GM23338 (cell line): ENCODE results near the gene NDOR1. TPM values are rescaled to one million over a fixed set of nuclear protein-coding genes. Genes with fewer than 3 reads are reported as not detected.

Source experiments
- ATAC-seq: fragments of 200-7000 bp; cut with Tn5 transposase; 3 replicates; pipeline ENCODE4 v1.9.1; 2020
- DNase-seq: peaks from one replicate; pipeline ENCODE4 v3.0.0-alpha.2; 2015; ENCODE audit warnings: low spot score
- H2AFZ ChIP-seq: fragments of 200-600 bp; sonication (generic); 2 replicates; pipeline ENCODE4 v1.8.0; 2016; ENCODE audit warnings: antibody characterized with exemption, mild to moderate bottlenecking, moderate library complexity
- H3F3A ChIP-seq: fragments of 200-600 bp; sonication (generic); replicated peaks from 2 replicates; pipeline ENCODE4 v1.8.0; 2017; ENCODE audit warnings: antibody characterized with exemption, mixed run types, low read depth
- H3K27ac ChIP-seq: fragments of 200-600 bp; sonication (generic); 2 replicates; pipeline ENCODE4 v1.6.1; 2016; ENCODE audit warnings: low read depth
- H3K27me3 ChIP-seq: fragments of 200-600 bp; sonication (generic); 2 replicates; pipeline ENCODE4 v1.8.0; 2016; ENCODE audit warnings: mild to moderate bottlenecking, mixed run types, moderate library complexity; ENCODE audit not compliant: insufficient read depth
- H3K36me3 ChIP-seq: fragments of 200-600 bp; sonication (generic); 2 replicates; pipeline ENCODE4 v1.8.0; 2016; ENCODE audit warnings: mild to moderate bottlenecking; ENCODE audit not compliant: insufficient read depth
- H3K4me1 ChIP-seq: fragments of 200-600 bp; sonication (generic); 2 replicates; pipeline ENCODE4 v1.8.0; 2016; ENCODE audit warnings: mild to moderate bottlenecking, moderate library complexity; ENCODE audit not compliant: insufficient read depth
- H3K4me2 ChIP-seq: fragments of 200-600 bp; sonication (generic); 2 replicates; pipeline ENCODE4 v1.7.1; 2017; ENCODE audit warnings: mixed run types
- H3K4me3 ChIP-seq: fragments of 200-600 bp; sonication (generic); 2 replicates; pipeline ENCODE4 v1.6.1; 2016; ENCODE audit warnings: mixed run types
- H3K79me2 ChIP-seq: fragments of 200-600 bp; sonication (generic); replicated peaks from 2 replicates; pipeline ENCODE4 v1.8.0; 2017; ENCODE audit warnings: mild to moderate bottlenecking; ENCODE audit not compliant: insufficient read depth
- H3K9me2 ChIP-seq: fragments of 200-600 bp; sonication (generic); 2 replicates; pipeline ENCODE4 v1.8.0; 2017; ENCODE audit not compliant: insufficient read depth
- H4K20me1 ChIP-seq: fragments of 200-600 bp; sonication (generic); replicated peaks from 2 replicates; pipeline ENCODE4 v1.8.0; 2017; ENCODE audit warnings: mild to moderate bottlenecking; ENCODE audit not compliant: insufficient read depth
- H3K27ac Mint-ChIP-seq: 2 replicates; pipeline ENCODE4 v1.8.0; 2020; ENCODE audit warnings: inconsistent platforms, mild to moderate bottlenecking, moderate library complexity, mixed read lengths
- H3K27me3 Mint-ChIP-seq: 3 replicates; pipeline ENCODE4 v1.8.0; 2022; ENCODE audit warnings: low read depth, mild to moderate bottlenecking, moderate library complexity, mixed read lengths, inconsistent platforms; ENCODE audit not compliant: insufficient read depth, poor library complexity
- H3K36me3 Mint-ChIP-seq: 3 replicates; pipeline ENCODE4 v1.8.0; 2021; ENCODE audit warnings: low read depth, mild to moderate bottlenecking, inconsistent platforms, moderate library complexity, mixed read lengths
- H3K4me1 Mint-ChIP-seq: 3 replicates; pipeline ENCODE4 v1.8.0; 2020; ENCODE audit warnings: mild to moderate bottlenecking, inconsistent platforms, mixed read lengths
- H3K4me3 Mint-ChIP-seq: 3 replicates; pipeline ENCODE4 v1.8.0; 2021; ENCODE audit warnings: moderate library complexity, mild to moderate bottlenecking, inconsistent platforms, mixed read lengths
- H3K9me3 Mint-ChIP-seq: 3 replicates; pipeline ENCODE4 v1.8.0; 2020; ENCODE audit warnings: moderate library complexity, mild to moderate bottlenecking, inconsistent platforms, mixed read lengths
- CREB1 ChIP-seq: fragments of 250-450 bp; sonication (Bioruptor Pico); IDR thresholded peaks from 2 replicates; pipeline ENCODE4 v1.5.0; 2020; ENCODE audit warnings: low read depth, mild to moderate bottlenecking, moderate library complexity
- EZH2phosphoT487 ChIP-seq: fragments of 200-600 bp; sonication (generic); IDR thresholded peaks from one replicate; pipeline ENCODE4 v1.8.1; 2018; ENCODE audit warnings: antibody characterized with exemption; ENCODE audit not compliant: unreplicated experiment
- POLR2AphosphoS5 ChIP-seq: IDR thresholded peaks from 2 replicates; pipeline ENCODE4 v1.6.1; 2016; ENCODE audit warnings: antibody characterized with exemption, low read depth
- ZNF331 ChIP-seq: fragments of 250-450 bp; sonication (Bioruptor Pico); IDR thresholded peaks from 2 replicates; pipeline ENCODE4 v1.5.0; 2020; ENCODE audit warnings: low read depth, mild to moderate bottlenecking, moderate library complexity
- ZNF462 ChIP-seq: fragments of 250-450 bp; sonication (Bioruptor Pico); IDR thresholded peaks from 2 replicates; pipeline ENCODE4 v1.5.0; 2020; ENCODE audit warnings: mild to moderate bottlenecking, moderate library complexity
- polyA plus RNA-seq: library from polyadenylated mRNA; unstranded; fragments of >200 nt; fragmentation: Nextera tagmentation; extraction: Ambion mirVana; gene quantifications from 2 replicates; pipeline ENCODE4 v1.2.1, GENCODE V29; 2016
- total RNA-seq: library from RNA; depleted of rRNA; stranded (reverse); fragments of >200 nt; shearing (Covaris generic); gene quantifications from 2 replicates; pipeline ENCODE4 v1.2.3, GENCODE V29; 2014
- TF ChIP-seq, protein P1 (sequence below), 2 experiments: fragments of 200-600 bp in 1 of 2; sonication (generic) in 1 of 2; conservative IDR thresholded peaks; 2 replicates each; pipeline versions ENCODE4 v1.5.1 to v1.6.1; 2016 to 2017; ENCODE audit warnings: antibody characterized with exemption in 2 of 2, low read depth in 2 of 2, mild to moderate bottlenecking in 2 of 2, moderate library complexity in 1 of 2

NDOR1 gene
- total and polyA plus RNA-seq, 2 experiments from 2014 or later, result 19.4 to 38.1 TPM

GRCh38 chr9:137215196-137215986 is 9.9 kb downstream of the NDOR1 start (continued):
- no peak for TF ChIP-seq ZNF462 (CRISPR knock-in tag)
- TF ChIP-seq EZH2phosphoT487, result no peak
- TF ChIP-seq ZNF331, result no peak
- TF ChIP-seq CREB1 (CRISPR knock-in tag), result no peak
- TF ChIP-seq POLR2AphosphoS5, result no peak

GRCh38 chr9:137216188-137216965 is 10.9 kb downstream of the NDOR1 start:
- H3K27me3 ChIP-seq, result no peaks in the 10 kb centered on the region
- no peak overlapping the region for H3K27ac Mint-ChIP-seq
- H3K9me2 ChIP-seq, result no peaks in the 10 kb centered on the region
- 0 out of 2 replicates have a peak, but pooled peaks cover 3% of the 10 kb centered on the region for H3K4me1 ChIP-seq
- H4K20me1 ChIP-seq, result no peaks in the 10 kb centered on the region; the same call in 1 of the 2 replicates
- ATAC-seq, result no peak
- 0 out of 2 replicates have a peak, but pooled peaks cover 3% of the 10 kb centered on the region for H3F3A ChIP-seq
- no peaks in the 10 kb centered on the region for H3K79me2 ChIP-seq
- peaks cover 7% of the 10 kb centered on the region; the same call in 2 of the 3 replicates for H3K4me1 Mint-ChIP-seq
- no peak overlapping the region for H2AFZ ChIP-seq
- no peak overlapping the region for H3K4me3 ChIP-seq
- no peaks in the 10 kb centered on the region for H3K36me3 ChIP-seq
- H3K9me3 Mint-ChIP-seq, result no peaks in the 10 kb centered on the region
- no peak overlapping the region for H3K4me3 Mint-ChIP-seq
- no peaks in the 10 kb centered on the region for H3K27me3 Mint-ChIP-seq
- H3K4me2 ChIP-seq, result no peak overlapping the region
- H3K36me3 Mint-ChIP-seq, result no peaks in the 10 kb centered on the region; the same call in 1 of the 3 replicates
- no peak for DNase-seq
- no peak overlapping the region for H3K27ac ChIP-seq
- TF ChIP-seq, protein P1, sequence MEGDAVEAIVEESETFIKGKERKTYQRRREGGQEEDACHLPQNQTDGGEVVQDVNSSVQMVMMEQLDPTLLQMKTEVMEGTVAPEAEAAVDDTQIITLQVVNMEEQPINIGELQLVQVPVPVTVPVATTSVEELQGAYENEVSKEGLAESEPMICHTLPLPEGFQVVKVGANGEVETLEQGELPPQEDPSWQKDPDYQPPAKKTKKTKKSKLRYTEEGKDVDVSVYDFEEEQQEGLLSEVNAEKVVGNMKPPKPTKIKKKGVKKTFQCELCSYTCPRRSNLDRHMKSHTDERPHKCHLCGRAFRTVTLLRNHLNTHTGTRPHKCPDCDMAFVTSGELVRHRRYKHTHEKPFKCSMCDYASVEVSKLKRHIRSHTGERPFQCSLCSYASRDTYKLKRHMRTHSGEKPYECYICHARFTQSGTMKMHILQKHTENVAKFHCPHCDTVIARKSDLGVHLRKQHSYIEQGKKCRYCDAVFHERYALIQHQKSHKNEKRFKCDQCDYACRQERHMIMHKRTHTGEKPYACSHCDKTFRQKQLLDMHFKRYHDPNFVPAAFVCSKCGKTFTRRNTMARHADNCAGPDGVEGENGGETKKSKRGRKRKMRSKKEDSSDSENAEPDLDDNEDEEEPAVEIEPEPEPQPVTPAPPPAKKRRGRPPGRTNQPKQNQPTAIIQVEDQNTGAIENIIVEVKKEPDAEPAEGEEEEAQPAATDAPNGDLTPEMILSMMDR (conservative IDR thresholded peaks at IDR 0.05; ENCODE audit: low read depth in 2 of 2), result no peak
